Bladder microvascular endothelial cell (primary cell): Measurements from ENCODE around the gene SNX8. TPM values are rescaled to one million over a fixed set of nuclear protein-coding genes. Genes with fewer than 3 reads are reported as not detected.

Experiments used
- total RNA-seq: library from RNA; depleted of rRNA; stranded (reverse); fragments of >200 nt; gene quantifications from 2 replicates; pipeline ENCODE4 v1.2.3, GENCODE V29; 2014

Gene SNX8, protein sequence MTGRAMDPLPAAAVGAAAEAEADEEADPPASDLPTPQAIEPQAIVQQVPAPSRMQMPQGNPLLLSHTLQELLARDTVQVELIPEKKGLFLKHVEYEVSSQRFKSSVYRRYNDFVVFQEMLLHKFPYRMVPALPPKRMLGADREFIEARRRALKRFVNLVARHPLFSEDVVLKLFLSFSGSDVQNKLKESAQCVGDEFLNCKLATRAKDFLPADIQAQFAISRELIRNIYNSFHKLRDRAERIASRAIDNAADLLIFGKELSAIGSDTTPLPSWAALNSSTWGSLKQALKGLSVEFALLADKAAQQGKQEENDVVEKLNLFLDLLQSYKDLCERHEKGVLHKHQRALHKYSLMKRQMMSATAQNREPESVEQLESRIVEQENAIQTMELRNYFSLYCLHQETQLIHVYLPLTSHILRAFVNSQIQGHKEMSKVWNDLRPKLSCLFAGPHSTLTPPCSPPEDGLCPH
- total RNA-seq, result 6.5 and 15.1 TPM in 2 replicates

DNA sequence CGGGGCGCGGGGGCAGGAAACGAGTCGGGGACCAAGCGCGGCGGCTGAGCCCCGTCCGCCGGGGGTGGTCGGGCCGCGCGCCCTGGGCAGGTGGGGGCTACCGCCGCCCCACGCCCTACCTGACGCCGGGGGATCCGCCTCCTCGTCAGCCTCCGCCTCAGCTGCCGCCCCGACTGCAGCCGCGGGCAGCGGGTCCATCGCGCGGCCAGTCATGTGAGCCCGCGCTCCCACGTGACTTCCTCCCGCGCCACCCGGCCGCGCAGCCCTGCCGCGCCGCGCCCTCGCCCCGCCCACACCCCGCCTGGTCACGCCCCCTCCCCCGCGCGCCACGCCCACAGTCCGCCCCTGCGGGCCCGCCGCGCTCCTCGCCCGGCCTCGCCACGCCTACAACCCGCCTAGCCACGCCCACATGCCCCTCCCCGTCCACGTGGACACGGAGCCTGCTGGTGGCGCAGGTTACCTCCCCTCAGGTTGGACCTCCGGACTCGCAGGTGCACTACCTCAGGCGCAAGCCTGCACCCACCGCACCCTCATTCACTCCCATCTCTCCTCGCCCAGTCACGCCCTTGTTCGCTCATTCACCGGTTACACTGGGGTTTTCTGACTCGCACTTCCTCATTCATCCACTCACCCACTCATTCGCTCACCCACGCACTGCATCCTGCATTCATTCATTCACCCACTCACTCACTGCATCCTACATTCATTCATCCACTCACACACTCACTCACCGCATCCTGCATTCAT is at the start of gene SNX8:
Gene SNX8, minus strand, starts transcription at position 233 of the 747 bp plus-strand sequence. Its CDS starts 20 bp downstream, at position 213.

GRCh38 chr7:2354186-2354938 is 40.1 kb upstream of the SNX8 start, which contains the start of gene EIF3B:
Gene EIF3B, plus strand, starts transcription at chr7:2354827. Its CDS starts 95 bp downstream, at chr7:2354922.

DNA sequence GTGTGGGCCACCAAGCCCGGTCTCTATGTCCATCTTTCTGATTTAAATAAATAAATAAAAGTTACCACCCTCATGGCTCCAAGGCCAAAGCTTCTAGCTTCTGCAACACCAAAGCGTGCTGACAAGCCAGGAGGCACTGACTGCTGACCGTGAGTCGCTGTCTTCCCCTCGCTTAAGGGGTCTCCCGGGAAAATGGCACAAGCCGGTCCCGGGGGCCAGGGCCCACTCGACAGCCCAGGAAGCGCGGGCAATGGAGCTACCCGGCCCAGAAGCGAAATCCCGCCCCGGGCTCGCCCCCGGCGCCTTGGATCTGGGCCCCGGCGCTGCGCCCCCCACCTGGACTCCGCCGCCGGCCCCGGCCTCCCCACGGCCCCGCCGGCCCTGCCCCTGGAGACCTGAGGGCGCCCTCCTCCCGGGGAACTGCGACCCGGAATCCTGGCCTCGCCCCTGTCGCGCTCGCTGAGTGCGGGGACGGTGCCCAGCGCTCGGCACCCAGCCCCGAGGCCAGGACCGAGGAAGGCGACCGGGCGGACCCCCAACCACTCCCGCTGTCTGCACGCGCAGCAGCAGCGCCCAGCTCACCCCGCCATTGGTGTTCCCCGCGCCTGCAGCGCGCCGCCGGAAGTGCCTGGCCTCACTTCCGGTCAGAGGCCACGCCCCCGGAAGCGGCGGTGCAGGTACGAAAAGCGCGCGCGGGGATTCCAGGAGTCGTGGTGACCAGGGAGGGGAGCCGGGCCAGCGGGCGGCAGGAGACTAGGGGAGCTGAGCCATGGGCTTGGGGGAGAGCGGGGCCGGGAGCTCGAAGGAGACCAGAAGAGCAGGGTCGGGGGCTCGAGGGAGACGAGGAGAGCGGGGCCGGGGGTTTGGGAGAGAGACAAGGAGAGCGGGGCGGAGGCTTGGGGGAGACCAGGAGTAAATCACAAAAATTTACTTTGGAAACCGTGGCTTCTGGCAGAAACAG is 72.4 kb downstream of the SNX8 start, which contains the start of the genes MRM2 and NUDT1:
Gene MRM2, minus strand, starts transcription at position 626 of the 961 bp plus-strand sequence. Its CDS starts 36 bp downstream, at position 590.
Gene NUDT1, plus strand, starts transcription at position 647 of the 961 bp plus-strand sequence. CDS start 2,349 bp downstream, outside the sequence.

GRCh38 chr7:2232766-2233520 is 81.3 kb downstream of the SNX8 start, which contains the start of gene MAD1L1:
Gene MAD1L1, minus strand, starts transcription at chr7:2232945. Its CDS starts 2,812 bp downstream, at chr7:2230133.

Other genes with a start within 250 kb of the SNX8 start
- 50.2 and 75.5 TPM in 2 replicates for gene MAD1L1, start 81.5 kb downstream of the SNX8 start, total RNA-seq
- 11.7 and 13.5 TPM in 2 replicates for gene MRM2, start 72.2 kb downstream of the SNX8 start, total RNA-seq
- 6.7 and 19.3 TPM in 2 replicates for gene NUDT1, start 72.2 kb downstream of the SNX8 start, total RNA-seq
- 169 and 224 TPM in 2 replicates for gene EIF3B, start 40.4 kb upstream of the SNX8 start, total RNA-seq
- gene CHST12, start 89.2 kb upstream of the SNX8 start, total RNA-seq, result 3.7 and 12.8 TPM in 2 replicates
- gene GRIFIN, start 162.0 kb upstream of the SNX8 start, total RNA-seq, result not detected in 2 replicates
- 6.3 and 32.2 TPM in 2 replicates for gene LFNG, start 205.3 kb upstream of the SNX8 start, total RNA-seq
- 20.6 and 22.0 TPM in 2 replicates for gene BRAT1, start 241.1 kb upstream of the SNX8 start, total RNA-seq
- 3.2 and 6.9 TPM in 2 replicates for gene IQCE, start 244.5 kb upstream of the SNX8 start, total RNA-seq